HG02623 (cell line): ENCODE data around the gene IL36G.

Source experiments
- ATAC-seq: cut with Tn5 transposase; IDR thresholded peaks from one replicate; pipeline ENCODE4 v1.9.1; 2021; ENCODE audit warnings: moderate library complexity; ENCODE audit not compliant: unreplicated experiment

IL36G gene

GRCh38 chr2:112967023-112967422 lies 10.8 kb upstream of the IL36G start:
- no peak for ATAC-seq

GRCh38 chr2:112972423-112973086 lies 5.3 kb upstream of the IL36G start:
- ATAC-seq = no peak

- no peak for ATAC-seq
Measured at GRCh38 chr2:112973156-112973555, 4.7 kb upstream of the IL36G start.

- ATAC-seq = no peak
Measured at GRCh38 chr2:112979731-112980130, 1.9 kb downstream of the IL36G start.

GRCh38 chr2:112980537-112980936 lies 2.7 kb downstream of the IL36G start:
- no peak for ATAC-seq

GRCh38 chr2:112985090-112985489 lies 7.3 kb downstream of the IL36G start:
- ATAC-seq = no peak

GRCh38 chr2:112989611-112990010 lies 11.8 kb downstream of the IL36G start:
- no peak for ATAC-seq

- no peak for ATAC-seq
Measured at GRCh38 chr2:112993831-112994230, 16.0 kb downstream of the IL36G start.

- ATAC-seq = no peak
Measured at GRCh38 chr2:112994648-112995047, 16.8 kb downstream of the IL36G start.

GRCh38 chr2:112995346-112995920 lies 17.6 kb downstream of the IL36G start:
- no peak for ATAC-seq

GRCh38 chr2:112996635-112997034 lies 18.8 kb downstream of the IL36G start:
- no peak for ATAC-seq

GRCh38 chr2:112997151-112997550 lies 19.3 kb downstream of the IL36G start:
- no peak for ATAC-seq

GRCh38 chr2:113000436-113000835 lies 22.6 kb downstream of the IL36G start:
- no peak for ATAC-seq

- ATAC-seq = no peak
Measured at GRCh38 chr2:113002677-113003076, 24.9 kb downstream of the IL36G start.

GRCh38 chr2:113005030-113005509 lies 27.3 kb downstream of the IL36G start, which contains the start of gene IL36A:
Gene IL36A (plus strand): TSS chr2:113005459. CDS start chr2:113005872, 413 bp downstream.
- no peak for ATAC-seq

- no peak for ATAC-seq
Measured at GRCh38 chr2:113007250-113007649, 29.4 kb downstream of the IL36G start.

- ATAC-seq = no peak
Measured at GRCh38 chr2:113009622-113010021, 31.8 kb downstream of the IL36G start.

GRCh38 chr2:113010088-113010487 lies 32.3 kb downstream of the IL36G start:
- no peak for ATAC-seq

- no peak for ATAC-seq
Measured at GRCh38 chr2:113011108-113011507, 33.3 kb downstream of the IL36G start.

- ATAC-seq = no peak
Measured at GRCh38 chr2:113012436-113013335, 34.9 kb downstream of the IL36G start.

GRCh38 chr2:113013336-113013661 lies 35.5 kb downstream of the IL36G start:
- no peak for ATAC-seq

- ATAC-seq = no peak
Measured at GRCh38 chr2:113014067-113014466, 36.3 kb downstream of the IL36G start.
